Gastrocnemius medialis (tissue), 4 donors: ENCODE measurements around the gene SERPINH1. TPM values are rescaled to one million over a fixed set of nuclear protein-coding genes. Genes with fewer than 3 reads are reported as not detected.

ENCODE experiments used
- ATAC-seq, 2 donors: fragments of 150-250 bp; one replicate each; pipeline ENCODE4 v1.9.1; 2016
- DNase-seq, 2 donors: peaks; one replicate each; pipeline ENCODE4 v3.0.0-alpha.2; 2019
- H3K27ac ChIP-seq, 4 donors: fragments of 200-600 bp; sonication (generic); 1 replicate in 1 of 4; 2 replicates in 3 of 4; pipeline ENCODE4 v1.5.1; 2016 to 2018; ENCODE audit warnings: mild to moderate bottlenecking in 2 of 4, moderate library complexity in 1 of 4
- H3K27me3 ChIP-seq, 3 donors: fragments of 200-600 bp; sonication (generic) in 2 of 3; 1 replicate in 1 of 3; 2 replicates in 2 of 3; pipeline versions ENCODE4 v1.5.1 to v1.6.0; 2016 to 2019; ENCODE audit warnings: mild to moderate bottlenecking in 1 of 3, moderate library complexity in 1 of 3
- H3K36me3 ChIP-seq, 2 donors: fragments of 200-600 bp; sonication (generic) in 1 of 2; one replicate each; pipeline ENCODE4 v1.5.1; 2017 to 2018
- H3K4me1 ChIP-seq, 2 donors: fragments of 200-600 bp; sonication (generic) in 1 of 2; one replicate each; pipeline ENCODE4 v1.5.1; 2016 to 2017; ENCODE audit warnings: mild to moderate bottlenecking in 2 of 2
- H3K4me3 ChIP-seq, 4 donors: fragments of 200-600 bp; sonication (generic) in 3 of 4; 1 replicate in 1 of 4; 2 replicates in 3 of 4; pipeline ENCODE4 v1.5.1; 2016 to 2019; ENCODE audit warnings: mild to moderate bottlenecking in 2 of 4
- H3K9me3 ChIP-seq, 3 donors: fragments of 200-600 bp; sonication (generic) in 2 of 3; 1 replicate in 1 of 3; 2 replicates in 2 of 3; pipeline ENCODE4 v1.5.1; 2016 to 2019
- CTCF ChIP-seq, 5 experiments: fragments of 450-650 bp in 3 of 5; fragments of 200-600 bp in 2 of 5; sonication (generic) in 2 of 5; IDR thresholded peaks in 4 of 5; conservative IDR thresholded peaks in 1 of 5; 1 replicate in 4 of 5; 2 replicates in 1 of 5; pipeline ENCODE4 v1.5.1; 2016 to 2019; ENCODE audit warnings: antibody characterized with exemption in 5 of 5, mild to moderate bottlenecking in 3 of 5, moderate library complexity in 3 of 5
- POLR2A ChIP-seq, 2 donors: fragments of 450-650 bp; IDR thresholded peaks; one replicate each; pipeline ENCODE4 v1.6.1; 2017; ENCODE audit warnings: antibody characterized with exemption in 2 of 2, mild to moderate bottlenecking in 2 of 2, moderate library complexity in 2 of 2
- in situ Hi-C, 4 donors: fragments of 200-750 bp; cut with MboI; loops; one replicate each; pipeline versions ENCODE4 v1.15.0 to v1.8.0; 2017; ENCODE audit warnings: low sequenced_read_pairs in 4 of 4
- intact Hi-C: fragments of 100-400 bp; cut with DNase I; formaldehyde crosslinking; loops from one replicate; pipeline ENCODE4 v1.15.1; 2023; ENCODE audit warnings: low total_unique reads
- total RNA-seq, 4 donors: library from RNA; depleted of rRNA; stranded (reverse); fragments of >200 nt; gene quantifications; one replicate each; pipeline versions ENCODE4 v1.1.0 to v1.2.3, GENCODE V29; 2016

The SERPINH1 gene
- total RNA-seq, 4 donors from 2014 or later = 18.5 to 42.4 (median 34.8) TPM

- no peak overlapping the region for H3K27ac ChIP-seq
- intact Hi-C loops = no loop called here
- in situ Hi-C loops = no loop called here
- no peaks in the 10 kb centered on the region for H3K4me1 ChIP-seq
- no peaks in the 10 kb centered on the region for H3K9me3 ChIP-seq
- no peak overlapping the region for H3K4me3 ChIP-seq
- DNase-seq (no peak), ATAC-seq (no peak)
- no peaks in the 10 kb centered on the region for H3K36me3 ChIP-seq
- TF ChIP-seq POLR2A (IDR thresholded peaks at IDR 0.05) = no peak
- TF ChIP-seq CTCF (IDR thresholded peaks at IDR 0.05 in 4 of 5, conservative IDR thresholded peaks at IDR 0.05 in 1 of 5) = no peak
- no peaks in the 10 kb centered on the region for H3K27me3 ChIP-seq
These were observed 35.6 kb downstream of the SERPINH1 start for GRCh38 chr11:75597636-75598035.

- H3K4me3 ChIP-seq = no peak overlapping the region
- no peaks in the 10 kb centered on the region for H3K9me3 ChIP-seq
- in situ Hi-C loops = no loop called here
- intact Hi-C loops = no loop called here
- no peak overlapping the region for H3K27ac ChIP-seq
- ATAC-seq = no peak
- no peaks in the 10 kb centered on the region for H3K36me3 ChIP-seq
- no peak for TF ChIP-seq POLR2A (IDR thresholded peaks at IDR 0.05)
- no peak for TF ChIP-seq CTCF (IDR thresholded peaks at IDR 0.05 in 4 of 5, conservative IDR thresholded peaks at IDR 0.05 in 1 of 5)
- no peaks in the 10 kb centered on the region for H3K27me3 ChIP-seq
- DNase-seq = no peak
- no peaks in the 10 kb centered on the region for H3K4me1 ChIP-seq
These were observed 36.2 kb downstream of the SERPINH1 start for GRCh38 chr11:75598264-75598663.

- no peak overlapping the region for H3K4me3 ChIP-seq
- no peaks in the 10 kb centered on the region for H3K9me3 ChIP-seq
- in situ Hi-C loops = no loop called here
- DNase-seq (no peak), ATAC-seq (no peak)
- no peaks in the 10 kb centered on the region for H3K27me3 ChIP-seq
- no peak overlapping the region for H3K27ac ChIP-seq
- H3K4me1 ChIP-seq = no peaks in the 10 kb centered on the region
- no peaks in the 10 kb centered on the region for H3K36me3 ChIP-seq
- intact Hi-C loops = no loop called here
- TF ChIP-seq CTCF (IDR thresholded peaks at IDR 0.05 in 4 of 5, conservative IDR thresholded peaks at IDR 0.05 in 1 of 5) = no peak
- no peak for TF ChIP-seq POLR2A (IDR thresholded peaks at IDR 0.05)
These were observed 36.8 kb downstream of the SERPINH1 start for GRCh38 chr11:75598900-75599299.

- intact Hi-C loops (no loop called here), in situ Hi-C loops (no loop called here)
- no peaks in the 10 kb centered on the region for H3K4me1 ChIP-seq
- H3K27me3 ChIP-seq = no peaks in the 10 kb centered on the region
- H3K27ac ChIP-seq = no peak overlapping the region
- ATAC-seq = no peak
- DNase-seq = no peak
- H3K36me3 ChIP-seq = no peaks in the 10 kb centered on the region
- H3K9me3 ChIP-seq = no peaks in the 10 kb centered on the region
- no peak overlapping the region for H3K4me3 ChIP-seq
- TF ChIP-seq POLR2A (IDR thresholded peaks at IDR 0.05) (no peak), CTCF (IDR thresholded peaks at IDR 0.05 in 4 of 5, conservative IDR thresholded peaks at IDR 0.05 in 1 of 5) (no peak)
These were observed 38.3 kb downstream of the SERPINH1 start for GRCh38 chr11:75600356-75600755.

GRCh38 chr11:75601494-75601893 lies 39.4 kb downstream of the SERPINH1 start:
- DNase-seq (no peak), ATAC-seq (no peak)
- H3K9me3 ChIP-seq = no peaks in the 10 kb centered on the region
- no peak overlapping the region for H3K4me3 ChIP-seq
- in situ Hi-C loops = no loop called here
- TF ChIP-seq POLR2A (IDR thresholded peaks at IDR 0.05) = no peak
- TF ChIP-seq CTCF (IDR thresholded peaks at IDR 0.05 in 4 of 5, conservative IDR thresholded peaks at IDR 0.05 in 1 of 5) = no peak
- no peaks in the 10 kb centered on the region for H3K4me1 ChIP-seq
- no peaks in the 10 kb centered on the region for H3K27me3 ChIP-seq
- no peaks in the 10 kb centered on the region for H3K36me3 ChIP-seq
- intact Hi-C loops = no loop called here
- no peak overlapping the region for H3K27ac ChIP-seq
